ENCODE data around the gene C1QTNF2. TPM values are rescaled to one million over a fixed set of nuclear protein-coding genes. Genes with fewer than 3 reads are reported as not detected.

The C1QTNF2 gene
- total and polyA plus RNA-seq, 10 of the 15 experiments (the other 5 are each of a cell fraction or from before 2014, with no cell fraction given): not detected

GRCh38 chr5:160311491-160312133, 58.8 kb downstream of the C1QTNF2 start:
- H3K4me1 ChIP-seq (ENCODE audit: control insufficient read depth, insufficient read depth, low read length): no peaks in the 10 kb centered on the region
- no peak for ATAC-seq
- H4K20me1 ChIP-seq (ENCODE audit: control insufficient read depth, insufficient read depth): no peaks in the 10 kb centered on the region
- CTCF ChIA-PET: no interaction called here
- in situ Hi-C loops (cut with MboI) (no loop called here), intact Hi-C loops (cut with micrococcal nuclease; ENCODE audit: unreplicated experiment) (no loop called here)
- no peak overlapping the region for H3K27ac ChIP-seq (ENCODE audit: control insufficient read depth, insufficient read depth)
- SMC1A ChIA-PET (ENCODE audit: uncharacterized antibody, unreplicated experiment): interaction anchor here (0.7 kb wide), 1 partner anchor 49 kb away, joined by 3 read pairs; no protein-coding TSS in a partner anchor
- no peak overlapping the region for H3K9ac ChIP-seq (ENCODE audit: control insufficient read depth, insufficient read depth, low read length)
- H3K27me3 ChIP-seq (replicated peaks in 1 of 2; ENCODE audit: control insufficient read depth in 2 of 2, insufficient read depth in 2 of 2, low read length in 1 of 2): peaks cover 9 to 16% of the 10 kb centered on the region in 2 experiments
- WGBS (ENCODE audit: insufficient coverage, insufficient replicate concordance, low lambda C conversion rate, missing lambda C conversion rate): 53% methylated on average over 32 of the region's 45 CpGs
- no peaks in the 10 kb centered on the region for H3K36me3 ChIP-seq (ENCODE audit: control insufficient read depth in 2 of 2, insufficient read depth in 2 of 2, low read length in 1 of 2)
- RAD21 ChIA-PET (ENCODE audit: unreplicated experiment): no interaction called here
- DNase-seq (ENCODE audit: low read depth, low spot score): no peak
- TF ChIP-seq ZNF622 (IDR thresholded peaks at IDR 0.05): no peak
- no peak for TF ChIP-seq RBBP5 (conservative IDR thresholded peaks at IDR 0.05)
- TF ChIP-seq POU2F2 (IDR thresholded peaks at IDR 0.05; ENCODE audit: borderline replicate concordance, low read depth, low read length): no peak
- no peak for TF ChIP-seq SIX5 (IDR thresholded peaks at IDR 0.05; ENCODE audit: low read depth, low read length, severe bottlenecking)
- no peak for TF ChIP-seq MEF2A (IDR thresholded peaks at IDR 0.05; ENCODE audit: insufficient read depth, low read depth, low read length)
- no peak for TF ChIP-seq PBX3 (IDR thresholded peaks at IDR 0.05; ENCODE audit: insufficient replicate concordance, low read depth, low read length)
- TF ChIP-seq SRF (IDR thresholded peaks at IDR 0.05; ENCODE audit: low read depth in 2 of 2, low read length in 2 of 2): no peak
- no peak for TF ChIP-seq NR2C2 (IDR thresholded peaks at IDR 0.05; ENCODE audit: borderline replicate concordance, control insufficient read depth, insufficient read length, low read depth)
- no peak for TF ChIP-seq JUND (IDR thresholded peaks at IDR 0.05; ENCODE audit: low read depth, low read length)
- no peak for TF ChIP-seq HDGF (IDR thresholded peaks at IDR 0.05)
- TF ChIP-seq ZNF24 (IDR thresholded peaks at IDR 0.05): no peak
- BruUV-seq (replicated peaks): no TSS peak
- FAIRE-seq: no peak
- H2AFZ ChIP-seq (ENCODE audit: control insufficient read depth, low read depth, low read length): no peak overlapping the region
- no peaks in the 10 kb centered on the region for H3K79me2 ChIP-seq (ENCODE audit: control insufficient read depth, insufficient read depth, low read length)
- POLR2A ChIA-PET: no interaction called here
- H3K9me3 ChIP-seq (replicated peaks; ENCODE audit: control insufficient read depth, insufficient read depth, low read length): no peaks in the 10 kb centered on the region
- peak overlapping the region; percentile 89; the same call in 1 of the 2 replicates for H3K4me2 ChIP-seq (ENCODE audit: control insufficient read depth, insufficient read depth)
- H3K4me3 ChIP-seq: peak overlapping the region; percentile 61

All from GM12878 (cell line).